H1 (cell line): ENCODE measurements around the gene TGFBI. TPM values are rescaled to one million over a fixed set of nuclear protein-coding genes. Genes with fewer than 3 reads are reported as not detected.

Experiments
- CTCF ChIA-PET: fragments of 300-600 bp; sonication (Branson Sonifier 250); formaldehyde crosslinking; loops from one replicate; lab custom pipeline; 2021; ENCODE audit not compliant: partially characterized antibody; lab: Charles Lee
- POLR2A ChIA-PET: fragments of 300-600 bp; sonication (Branson Sonifier 250); formaldehyde crosslinking; loops from one replicate; lab custom pipeline; 2021; ENCODE audit warnings: inconsistent platforms; ENCODE audit not compliant: partially characterized antibody; lab: Charles Lee
- DNase-seq, 2 experiments: peaks; one replicate each; pipeline versions ENCODE4 v3.0.0 to v3.0.0-alpha.2; 2010 to 2022; ENCODE audit warnings: low spot score in 2 of 2, low read depth in 1 of 2, mixed read lengths in 1 of 2
- FAIRE-seq: peaks from 2 replicates; lab custom pipeline; 2011; peaks lifted over from hg19 to GRCh38; lab: Jason Lieb, UNC
- H2AFZ ChIP-seq: 2 replicates; pipeline ENCODE4 v1.8.1; 2012; ENCODE audit warnings: low read length, inconsistent platforms
- H2AK5ac ChIP-seq: 2 replicates; pipeline ENCODE4 v1.6.1; 2013; ENCODE audit warnings: low read depth, low read length
- H2BK120ac ChIP-seq: replicated peaks from 2 replicates; pipeline ENCODE3; 2013; ENCODE audit warnings: low read depth, low read length, inconsistent platforms
- H2BK12ac ChIP-seq: 2 replicates; pipeline ENCODE4 v1.6.1; 2013; ENCODE audit warnings: low read depth, low read length
- H2BK15ac ChIP-seq: 2 replicates; pipeline ENCODE4 v1.6.1; 2013; ENCODE audit warnings: low read length
- H2BK20ac ChIP-seq: 2 replicates; pipeline ENCODE4 v1.6.1; 2013; ENCODE audit warnings: low read length
- H2BK5ac ChIP-seq: 2 replicates; pipeline ENCODE4 v1.6.1; 2013; ENCODE audit warnings: low read depth, low read length
- H3K14ac ChIP-seq: 2 replicates; pipeline ENCODE4 v1.6.1; 2013; ENCODE audit warnings: inconsistent platforms; ENCODE audit not compliant: insufficient read length
- H3K18ac ChIP-seq: 2 replicates; pipeline ENCODE4 v1.6.1; 2013; ENCODE audit warnings: low read length; ENCODE audit errors: extremely low read depth
- H3K23ac ChIP-seq: 2 replicates; pipeline ENCODE4 v1.6.1; 2013; ENCODE audit warnings: inconsistent platforms; ENCODE audit not compliant: insufficient read length
- H3K23me2 ChIP-seq: 2 replicates; pipeline ENCODE4 v1.6.1; 2013; ENCODE audit warnings: low read depth, low read length
- H3K27ac ChIP-seq: 2 replicates; pipeline ENCODE4 v1.6.1; 2011; ENCODE audit warnings: low read depth, low read length, inconsistent platforms
- H3K27me3 ChIP-seq, 4 experiments: replicated peaks in 1 of 4; 1 replicate in 1 of 4; 2 replicates in 3 of 4; pipeline versions ENCODE4 v1.6.1 to v1.8.1; 2011 to 2013; ENCODE audit warnings: low read length in 3 of 4, mild to moderate bottlenecking in 3 of 4, inconsistent platforms in 2 of 4, mixed read lengths in 2 of 4, moderate library complexity in 1 of 4; ENCODE audit not compliant: control insufficient read depth in 3 of 4, insufficient read depth in 3 of 4; ENCODE audit errors: extremely low read depth in 1 of 4
- H3K36me3 ChIP-seq, 4 experiments: 2 replicates each; pipeline versions ENCODE4 v1.6.1 to v1.8.1; 2011 to 2013; ENCODE audit warnings: mild to moderate bottlenecking in 4 of 4, low read length in 3 of 4, moderate library complexity in 2 of 4, control low read depth in 1 of 4, inconsistent platforms in 1 of 4; ENCODE audit not compliant: insufficient read depth in 4 of 4, control insufficient read depth in 2 of 4
- H3K4ac ChIP-seq: replicated peaks from 2 replicates; pipeline ENCODE3; 2013; ENCODE audit warnings: low read length, low read depth, mixed read lengths, inconsistent platforms; ENCODE audit not compliant: insufficient read length
- H3K4me1 ChIP-seq, 4 experiments: replicated peaks in 1 of 4; 1 replicate in 1 of 4; 2 replicates in 3 of 4; pipeline versions ENCODE4 v1.6.1 to v1.8.1; 2011 to 2013; ENCODE audit warnings: low read length in 3 of 4, inconsistent platforms in 2 of 4, mixed read lengths in 1 of 4; ENCODE audit not compliant: insufficient read depth in 4 of 4, control insufficient read depth in 3 of 4
- H3K4me2 ChIP-seq, 2 experiments: 2 replicates each; pipeline versions ENCODE4 v1.6.1 to v1.8.1; 2011 to 2013; ENCODE audit warnings: low read depth in 2 of 2, low read length in 2 of 2, control low read depth in 1 of 2, inconsistent platforms in 1 of 2, mild to moderate bottlenecking in 1 of 2; ENCODE audit not compliant: insufficient read depth in 1 of 2
- H3K4me3 ChIP-seq, 4 experiments: fragments of 200-600, 300-600 bp in 1 of 4; sonication (generic), shearing (Covaris generic), sonication (Bioruptor Twin) in 1 of 4; 2 replicates each; pipeline versions ENCODE4 v1.5.1 to v1.8.1; 2011 to 2016; ENCODE audit warnings: low read length in 4 of 4, low read depth in 3 of 4, control low read depth in 2 of 4, inconsistent platforms in 2 of 4, mild to moderate bottlenecking in 2 of 4, mixed read lengths in 1 of 4, moderate library complexity in 1 of 4; ENCODE audit not compliant: insufficient read depth in 2 of 4; ENCODE audit errors: extremely low read depth in 1 of 4
- H3K56ac ChIP-seq: replicated peaks from 2 replicates; pipeline ENCODE3; 2013; ENCODE audit warnings: low read depth, mild to moderate bottlenecking, mixed read lengths, low read length, inconsistent platforms; ENCODE audit not compliant: insufficient read length
- H3K79me1 ChIP-seq: 2 replicates; pipeline ENCODE4 v1.6.1; 2013; ENCODE audit warnings: low read depth, low read length, control low read depth
- H3K79me2 ChIP-seq, 2 experiments: 2 replicates each; pipeline versions ENCODE4 v1.6.1 to v1.8.1; 2012 to 2013; ENCODE audit warnings: low read length in 2 of 2, mild to moderate bottlenecking in 2 of 2, inconsistent platforms in 1 of 2; ENCODE audit not compliant: insufficient read depth in 2 of 2, control insufficient read depth in 1 of 2
- H3K9ac ChIP-seq, 4 experiments: replicated peaks in 1 of 4; 1 replicate in 1 of 4; 2 replicates in 3 of 4; pipeline versions ENCODE4 v1.6.1 to v1.8.1; 2011 to 2013; ENCODE audit warnings: low read depth in 3 of 4, low read length in 3 of 4, control low read depth in 2 of 4, mild to moderate bottlenecking in 2 of 4, moderate library complexity in 2 of 4, inconsistent platforms in 1 of 4; ENCODE audit errors: extremely low read depth in 1 of 4
- H3K9me3 ChIP-seq, 2 experiments: 2 replicates each; pipeline versions ENCODE4 v1.6.1 to v1.8.1; 2012 to 2013; ENCODE audit warnings: mild to moderate bottlenecking in 2 of 2, moderate library complexity in 2 of 2, control low read depth in 1 of 2, inconsistent platforms in 1 of 2, low read depth in 1 of 2, low read length in 1 of 2, mixed read lengths in 1 of 2; ENCODE audit not compliant: insufficient read depth in 2 of 2
- H4K20me1 ChIP-seq, 2 experiments: replicated peaks in 1 of 2; 2 replicates each; pipeline versions ENCODE3 to v1.8.1; 2011 to 2013; ENCODE audit warnings: inconsistent platforms in 2 of 2, low read length in 2 of 2, mild to moderate bottlenecking in 1 of 2; ENCODE audit not compliant: insufficient read depth in 2 of 2, control insufficient read depth in 1 of 2
- H4K5ac ChIP-seq: 2 replicates; pipeline ENCODE4 v1.6.1; 2013; ENCODE audit warnings: low read length, low read depth, mixed read lengths, inconsistent platforms; ENCODE audit not compliant: insufficient read length
- H4K8ac ChIP-seq: 2 replicates; pipeline ENCODE4 v1.8.0; 2013; ENCODE audit warnings: mild to moderate bottlenecking, moderate library complexity, low read length, inconsistent platforms; ENCODE audit not compliant: insufficient read depth; ENCODE audit errors: extremely low read depth
- H4K91ac ChIP-seq: replicated peaks from 2 replicates; pipeline ENCODE3; 2013; ENCODE audit warnings: low read length, mixed read lengths, inconsistent platforms; ENCODE audit not compliant: insufficient read length
- BACH1 ChIP-seq: IDR thresholded peaks from 2 replicates; pipeline ENCODE4 v1.6.1; 2012; ENCODE audit warnings: low read length, improper control_type of control experiment
- BCL11A ChIP-seq, 2 experiments: IDR thresholded peaks; one replicate each; pipeline ENCODE4 v1.6.1; 2011; ENCODE audit warnings: low read depth in 2 of 2, low read length in 2 of 2, mild to moderate bottlenecking in 2 of 2
- GABPA ChIP-seq: IDR thresholded peaks from 2 replicates; pipeline ENCODE4 v1.6.1; 2011; ENCODE audit warnings: mild to moderate bottlenecking, low read length, moderate library complexity, borderline replicate concordance; ENCODE audit not compliant: insufficient read depth
- GTF2F1 ChIP-seq: IDR thresholded peaks from 2 replicates; pipeline ENCODE4 v1.6.1; 2012; ENCODE audit warnings: low read depth, low read length, improper control_type of control experiment, borderline replicate concordance
- JUND ChIP-seq: IDR thresholded peaks from 2 replicates; pipeline ENCODE4 v1.6.1; 2011; ENCODE audit warnings: mild to moderate bottlenecking, improper control_type of control experiment, low read length
- KDM4A ChIP-seq: IDR thresholded peaks from one replicate; pipeline ENCODE4 v1.7.1; 2012; ENCODE audit warnings: low read depth, mild to moderate bottlenecking, moderate library complexity, low read length, inconsistent platforms; ENCODE audit not compliant: severe bottlenecking
- POLR2AphosphoS5 ChIP-seq: IDR thresholded peaks from 2 replicates; pipeline ENCODE4 v1.6.1; 2011; ENCODE audit warnings: low read depth, low read length
- TCF12 ChIP-seq: IDR thresholded peaks from 2 replicates; pipeline ENCODE4 v1.6.1; 2011; ENCODE audit warnings: low read depth, mild to moderate bottlenecking, low read length
- WGBS, 2 experiments: shearing (Covaris generic) in 1 of 2; methylation state at CpG; one replicate each; pipeline versions ENCODE4 v1.1.6 to v1.1.7; 2013 to 2015; ENCODE audit warnings: low lambda C conversion rate in 2 of 2, mixed read lengths in 2 of 2, inconsistent platforms in 1 of 2, low coverage in 1 of 2, missing lambda C conversion rate in 1 of 2; ENCODE audit not compliant: insufficient replicate concordance in 2 of 2, insufficient coverage in 1 of 2, insufficient read length in 1 of 2; ENCODE audit errors: extremely low coverage in 1 of 2, missing lambda C conversion rate in 1 of 2; 5-methylcytosine and 5-hydroxymethylcytosine counted together
- polyA plus RNA-seq, 7 experiments: library from polyadenylated mRNA; depleted of rRNA in 3 of 7; stranded (reverse) in 5 of 7; unstranded in 2 of 7; fragments of >200 nt in 5 of 7; fragments of 200-250 nt in 2 of 7; gene quantifications; 1 replicate in 5 of 7; 2 replicates in 1 of 7; 4 replicates in 1 of 7; pipeline versions ENCODE4 v1.2.1 to v1.2.3, GENCODE V29; 2011 to 2013; ENCODE audit warnings: missing spikeins in 2 of 7, mixed read lengths in 2 of 7
- total RNA-seq: library from RNA; stranded (reverse); fragmentation: NEBNext Ultra II Directional; extraction: Animal tissue kit (Norgen Biotek cat#: 25700); gene quantifications from 2 replicates; pipeline ENCODE4 v1.2.1, GENCODE V29; 2021

The TGFBI gene
- total and polyA plus RNA-seq, 2 of the 8 experiments (the other 6 are each of a cell fraction or from before 2014, with no cell fraction given), result 6.0 to 8.5 TPM

DNA sequence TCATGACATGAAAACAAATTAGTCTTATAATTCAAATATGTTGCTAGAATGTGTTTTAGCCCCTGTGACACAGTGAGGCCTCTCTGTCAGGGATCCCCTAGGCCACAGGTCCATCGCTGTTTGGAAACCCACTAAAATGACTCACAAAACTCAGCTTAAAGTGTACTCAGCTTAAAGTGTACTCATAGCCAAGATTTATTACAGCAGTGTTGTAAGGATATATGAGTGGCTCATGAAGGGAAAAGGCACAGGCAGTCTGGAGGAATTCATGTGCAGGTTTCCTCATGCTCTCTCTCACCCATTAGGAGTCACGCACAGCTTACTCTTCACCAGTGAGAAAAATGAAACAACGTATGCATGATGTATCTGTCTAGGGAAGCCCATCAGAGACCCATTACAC lies 24.4 kb upstream of the TGFBI start:
- no peak overlapping the region for H2BK120ac ChIP-seq
- H3K9ac ChIP-seq, result no peak overlapping the region
- no peak overlapping the region for H3K27ac ChIP-seq
- FAIRE-seq (no peak), DNase-seq (no peak)
- no peaks in the 10 kb centered on the region for H3K79me2 ChIP-seq
- no peak overlapping the region for H2AFZ ChIP-seq
- no peaks in the 10 kb centered on the region; a peak in 1 of 7 replicates for H3K27me3 ChIP-seq
- no peaks in the 10 kb centered on the region for H3K36me3 ChIP-seq
- ChIA-PET POLR2A (no interaction called here), CTCF (no interaction called here)
- 86% methylated on average over 3 of the region's 3 CpGs; no CpG with 5 or more reads in 1 of the 2 experiments for WGBS, 2 experiments
- no peaks in the 10 kb centered on the region for H3K79me1 ChIP-seq
- no peaks in the 10 kb centered on the region for H4K20me1 ChIP-seq
- no peak overlapping the region for H2BK20ac ChIP-seq
- no peak overlapping the region for H2AK5ac ChIP-seq
- H2BK15ac ChIP-seq, result no peak overlapping the region
- no peak overlapping the region for H4K8ac ChIP-seq
- H3K18ac ChIP-seq, result no peak overlapping the region
- H3K23ac ChIP-seq, result no peak overlapping the region
- no peak overlapping the region for H3K14ac ChIP-seq
- no peak overlapping the region for H2BK5ac ChIP-seq
- no peaks in the 10 kb centered on the region for H3K9me3 ChIP-seq
- H3K4me2 ChIP-seq, result no peak overlapping the region
- no peak overlapping the region for H3K4ac ChIP-seq
- TF ChIP-seq GTF2F1 (no peak), BACH1 (no peak), TCF12 (no peak), JUND (no peak), GABPA (no peak), KDM4A (no peak), POLR2AphosphoS5 (no peak), BCL11A (IDR thresholded peaks at IDR 0.05; ENCODE audit: low read depth in 2 of 2, low read length in 2 of 2) (no peak)
- H3K23me2 ChIP-seq, result no peaks in the 10 kb centered on the region
- H4K91ac ChIP-seq, result no peak overlapping the region
- no peak overlapping the region for H3K4me3 ChIP-seq
- no peak overlapping the region for H3K56ac ChIP-seq
- no peak overlapping the region for H2BK12ac ChIP-seq
- H4K5ac ChIP-seq, result no peak overlapping the region
- 0 out of 7 replicates have a peak, but pooled peaks cover 0 to 4% (median 0%) of the 10 kb centered on the region in 4 experiments for H3K4me1 ChIP-seq
